Stomach (tissue), 4 donors: Measurements from ENCODE around the gene SVOP.

ENCODE experiments used
- POLR2AphosphoS5 ChIP-seq, 3 donors: sonication (generic); formaldehyde crosslinking; IDR thresholded peaks; one replicate each; pipeline ENCODE4 v1.6.1; 2016; ENCODE audit warnings: antibody characterized with exemption in 3 of 3
- TF ChIP-seq, protein P1 (sequence below), 7 experiments: fragments of 450-650 bp in 4 of 7; fragments of 200-600 bp in 3 of 7; sonication (generic) in 3 of 7; IDR thresholded peaks; one replicate each; pipeline ENCODE4 v1.5.1; 2016 to 2019; ENCODE audit warnings: antibody characterized with exemption in 7 of 7, control low read depth in 2 of 7, mild to moderate bottlenecking in 1 of 7

DNA sequence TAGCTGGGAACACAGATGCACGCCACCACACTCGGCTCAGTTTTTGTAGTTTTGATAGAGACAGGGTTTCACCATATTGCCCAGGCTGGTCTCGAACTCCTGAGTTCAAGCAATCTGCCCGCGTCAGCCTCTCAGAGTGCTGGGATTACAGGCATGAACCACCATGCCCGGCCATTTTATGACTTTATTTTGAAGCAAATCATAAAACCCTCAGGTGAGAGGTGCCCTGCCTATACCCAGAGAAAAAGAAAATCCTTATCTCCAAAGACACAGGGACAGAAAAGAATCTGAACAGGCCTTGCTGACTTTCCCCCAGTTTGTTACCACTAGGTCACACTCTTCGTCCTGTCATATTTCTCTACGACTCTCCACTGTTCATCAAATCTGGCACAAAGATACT lies 92.2 kb downstream of the SVOP start:
- TF ChIP-seq, protein P1, sequence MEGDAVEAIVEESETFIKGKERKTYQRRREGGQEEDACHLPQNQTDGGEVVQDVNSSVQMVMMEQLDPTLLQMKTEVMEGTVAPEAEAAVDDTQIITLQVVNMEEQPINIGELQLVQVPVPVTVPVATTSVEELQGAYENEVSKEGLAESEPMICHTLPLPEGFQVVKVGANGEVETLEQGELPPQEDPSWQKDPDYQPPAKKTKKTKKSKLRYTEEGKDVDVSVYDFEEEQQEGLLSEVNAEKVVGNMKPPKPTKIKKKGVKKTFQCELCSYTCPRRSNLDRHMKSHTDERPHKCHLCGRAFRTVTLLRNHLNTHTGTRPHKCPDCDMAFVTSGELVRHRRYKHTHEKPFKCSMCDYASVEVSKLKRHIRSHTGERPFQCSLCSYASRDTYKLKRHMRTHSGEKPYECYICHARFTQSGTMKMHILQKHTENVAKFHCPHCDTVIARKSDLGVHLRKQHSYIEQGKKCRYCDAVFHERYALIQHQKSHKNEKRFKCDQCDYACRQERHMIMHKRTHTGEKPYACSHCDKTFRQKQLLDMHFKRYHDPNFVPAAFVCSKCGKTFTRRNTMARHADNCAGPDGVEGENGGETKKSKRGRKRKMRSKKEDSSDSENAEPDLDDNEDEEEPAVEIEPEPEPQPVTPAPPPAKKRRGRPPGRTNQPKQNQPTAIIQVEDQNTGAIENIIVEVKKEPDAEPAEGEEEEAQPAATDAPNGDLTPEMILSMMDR (IDR thresholded peaks at IDR 0.05) = no peak
- TF ChIP-seq POLR2AphosphoS5 (IDR thresholded peaks at IDR 0.05) = no peak
